ENCODE measurements around the gene AGBL1.

AGBL1 gene

GRCh38 chr15:86588413-86588812, 508.7 kb downstream of the AGBL1 start:
- TF ChIP-seq TAF1 (IDR thresholded peaks at IDR 0.05; ENCODE audit: borderline replicate concordance, insufficient read depth, low read length) (no peak), REST (IDR thresholded peaks at IDR 0.05; ENCODE audit: insufficient read depth in 1 of 2, low read depth in 2 of 2, low read length in 2 of 2) (no peak), FOXP2 (optimal IDR thresholded peaks at IDR 0.05; ENCODE audit: borderline replicate concordance, extremely low read depth, extremely low read length, insufficient read depth) (no peak), POLR2AphosphoS5 (IDR thresholded peaks at IDR 0.05; ENCODE audit: low read depth, low read length) (no peak)

- TF ChIP-seq POLR2AphosphoS5 (IDR thresholded peaks at IDR 0.05; ENCODE audit: low read depth, low read length): no peak
- TF ChIP-seq FOXP2 (optimal IDR thresholded peaks at IDR 0.05; ENCODE audit: borderline replicate concordance, extremely low read depth, extremely low read length, insufficient read depth): no peak
- TF ChIP-seq REST (IDR thresholded peaks at IDR 0.05; ENCODE audit: insufficient read depth in 1 of 2, low read depth in 2 of 2, low read length in 2 of 2): no peak
- no peak for TF ChIP-seq TAF1 (IDR thresholded peaks at IDR 0.05; ENCODE audit: borderline replicate concordance, insufficient read depth, low read length)
- TF ChIP-seq SIN3A (IDR thresholded peaks at IDR 0.05; ENCODE audit: borderline replicate concordance, insufficient read depth, low read length): no peak
Measured at GRCh38 chr15:86590461-86590860, 510.8 kb downstream of the AGBL1 start.

GRCh38 chr15:86591158-86591557, 511.5 kb downstream of the AGBL1 start:
- TF ChIP-seq POLR2AphosphoS5 (IDR thresholded peaks at IDR 0.05; ENCODE audit: low read depth, low read length) (no peak), SIN3A (IDR thresholded peaks at IDR 0.05; ENCODE audit: borderline replicate concordance, insufficient read depth, low read length) (no peak), REST (IDR thresholded peaks at IDR 0.05; ENCODE audit: insufficient read depth in 1 of 2, low read depth in 2 of 2, low read length in 2 of 2) (no peak), TAF1 (IDR thresholded peaks at IDR 0.05; ENCODE audit: borderline replicate concordance, insufficient read depth, low read length) (no peak), FOXP2 (optimal IDR thresholded peaks at IDR 0.05; ENCODE audit: borderline replicate concordance, extremely low read depth, extremely low read length, insufficient read depth) (no peak)

- TF ChIP-seq FOXP2 (optimal IDR thresholded peaks at IDR 0.05; ENCODE audit: borderline replicate concordance, extremely low read depth, extremely low read length, insufficient read depth) (no peak), POLR2AphosphoS5 (IDR thresholded peaks at IDR 0.05; ENCODE audit: low read depth, low read length) (no peak), REST (IDR thresholded peaks at IDR 0.05; ENCODE audit: insufficient read depth in 1 of 2, low read depth in 2 of 2, low read length in 2 of 2) (no peak), SIN3A (IDR thresholded peaks at IDR 0.05; ENCODE audit: borderline replicate concordance, insufficient read depth, low read length) (no peak), TAF1 (IDR thresholded peaks at IDR 0.05; ENCODE audit: borderline replicate concordance, insufficient read depth, low read length) (no peak)
Measured at GRCh38 chr15:86591994-86592735, 512.5 kb downstream of the AGBL1 start.

Measured in PFSK-1 (cell line).